Nephron (organoid): Measurements from ENCODE around the gene MRPL47.

Experiments used
- H3K27ac Mint-ChIP-seq, 3 experiments: 2 replicates each; pipeline ENCODE4 v1.8.0; 2020; ENCODE audit warnings: mixed read lengths in 3 of 3, mild to moderate bottlenecking in 2 of 3, moderate library complexity in 1 of 3
- H3K27me3 Mint-ChIP-seq: 2 replicates; pipeline ENCODE4 v1.8.0; 2021; ENCODE audit warnings: low read depth, mild to moderate bottlenecking, moderate library complexity, mixed read lengths
- H3K36me3 Mint-ChIP-seq: 2 replicates; pipeline ENCODE4 v1.8.0; 2020; ENCODE audit warnings: low read depth, mixed read lengths
- H3K4me1 Mint-ChIP-seq: 2 replicates; pipeline ENCODE4 v1.8.0; 2020; ENCODE audit warnings: mixed read lengths
- H3K4me3 Mint-ChIP-seq, 3 experiments: 2 replicates each; pipeline ENCODE4 v1.8.0; 2020; ENCODE audit warnings: mild to moderate bottlenecking in 3 of 3, mixed read lengths in 3 of 3, moderate library complexity in 2 of 3
- H3K9me3 Mint-ChIP-seq: 2 replicates; pipeline ENCODE4 v1.8.0; 2020; ENCODE audit warnings: mixed read lengths
- CTCF ChIP-seq, 3 experiments: fragments of 200-600 bp; sonication (generic); IDR thresholded peaks; one replicate each; pipeline ENCODE4 v1.5.0; 2021; ENCODE audit warnings: antibody characterized with exemption in 3 of 3; ENCODE audit not compliant: unreplicated experiment in 3 of 3

MRPL47 gene

DNA sequence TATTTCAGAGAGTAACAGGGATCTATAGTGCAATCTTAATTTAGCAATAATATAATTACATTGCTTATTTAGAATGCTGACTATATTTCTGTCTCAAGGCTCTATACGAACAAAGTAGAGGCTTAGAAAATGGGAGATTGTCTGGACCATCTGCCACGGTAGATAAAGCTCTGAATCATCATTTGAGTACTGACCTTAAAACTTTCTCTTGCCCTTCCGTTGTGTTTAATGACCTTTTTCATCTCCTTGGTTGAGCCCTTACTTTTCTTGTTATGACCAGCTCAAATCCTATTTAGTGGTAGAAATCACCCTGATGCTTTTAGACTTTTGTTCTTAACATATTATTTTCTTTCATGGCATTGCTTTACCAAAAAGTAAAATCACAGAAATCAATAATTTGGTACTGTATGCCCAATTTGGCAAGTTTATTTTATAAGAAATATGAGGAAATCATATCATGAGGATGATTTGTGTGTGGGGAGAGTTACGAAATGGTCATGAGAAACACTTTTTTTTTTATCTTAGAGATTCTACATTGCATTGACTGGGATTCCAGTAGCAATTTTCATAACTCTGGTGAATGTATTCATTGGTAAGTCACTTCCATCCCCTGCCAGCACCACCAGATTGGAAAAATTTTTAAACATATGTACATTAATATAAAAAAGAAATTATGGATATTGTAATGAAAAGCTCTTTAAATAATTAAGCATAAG is 11.2 kb upstream of the MRPL47 start:
- Mint-ChIP-seq H3K4me1 (no peaks in the 10 kb centered on the region), H3K36me3 (peaks cover 48% of the 10 kb centered on the region), H3K27me3 (no peaks in the 10 kb centered on the region), H3K4me3 (no peak overlapping the region), H3K9me3 (peaks cover 5% of the 10 kb centered on the region), H3K27ac (no peak overlapping the region)
- TF ChIP-seq CTCF (IDR thresholded peaks at IDR 0.05; ENCODE audit: unreplicated experiment in 3 of 3): no peak

- peaks cover 36% of the 10 kb centered on the region for H3K36me3 Mint-ChIP-seq
- TF ChIP-seq CTCF (IDR thresholded peaks at IDR 0.05; ENCODE audit: unreplicated experiment in 3 of 3): no peak
- no peak overlapping the region for H3K4me3 Mint-ChIP-seq
- H3K27me3 Mint-ChIP-seq: no peaks in the 10 kb centered on the region
- no peaks in the 10 kb centered on the region for H3K4me1 Mint-ChIP-seq
- no peak overlapping the region for H3K27ac Mint-ChIP-seq
- H3K9me3 Mint-ChIP-seq: peaks cover 2% of the 10 kb centered on the region
Measured at GRCh38 chr3:179613807-179614206, 9.4 kb upstream of the MRPL47 start.

- no peak overlapping the region for H3K27ac Mint-ChIP-seq
- H3K9me3 Mint-ChIP-seq: no peaks in the 10 kb centered on the region
- H3K27me3 Mint-ChIP-seq: no peaks in the 10 kb centered on the region
- no peak for TF ChIP-seq CTCF (IDR thresholded peaks at IDR 0.05; ENCODE audit: unreplicated experiment in 3 of 3)
- H3K4me3 Mint-ChIP-seq: no peak overlapping the region
- H3K4me1 Mint-ChIP-seq: peaks cover 12% of the 10 kb centered on the region
- peaks cover 16% of the 10 kb centered on the region for H3K36me3 Mint-ChIP-seq
Measured at GRCh38 chr3:179610066-179610465, 5.6 kb upstream of the MRPL47 start.

DNA sequence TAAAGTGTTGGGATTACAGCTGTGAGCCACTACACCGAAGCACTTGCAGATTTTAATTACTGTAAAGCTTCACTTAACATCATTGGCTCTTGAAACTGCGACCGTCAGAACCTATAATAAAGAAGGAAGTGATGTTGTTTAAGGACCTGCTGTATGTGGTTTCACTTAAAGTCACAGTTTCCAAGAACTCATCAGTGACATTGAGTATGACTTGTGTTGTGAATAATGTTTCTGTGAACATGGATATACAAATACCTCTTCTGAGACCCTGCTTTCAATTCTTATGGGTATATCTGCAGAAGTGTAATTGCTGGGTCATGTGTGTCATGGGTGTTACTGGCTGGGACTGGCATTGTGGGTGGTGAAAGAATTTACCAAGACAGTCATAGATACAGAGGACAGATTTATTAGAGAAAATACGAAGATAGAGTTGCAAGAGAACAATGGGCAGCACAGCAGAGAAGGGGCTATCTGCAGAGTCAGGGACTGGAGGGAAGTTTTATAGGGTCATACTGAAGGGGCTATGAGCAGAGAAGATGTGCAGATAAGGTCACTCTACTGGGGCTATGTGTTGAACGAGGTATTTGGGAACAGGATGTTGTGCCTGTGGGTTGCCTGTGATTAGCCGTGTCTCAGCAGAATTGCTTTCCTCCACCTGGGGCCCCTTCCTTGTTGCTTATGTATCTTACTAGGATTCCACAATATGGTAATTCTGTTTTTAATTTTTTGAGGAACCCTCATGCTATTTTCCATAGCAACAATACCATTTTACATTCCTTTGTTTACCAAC is 4.7 kb upstream of the MRPL47 start:
- Mint-ChIP-seq H3K27ac (no peak overlapping the region), H3K9me3 (no peaks in the 10 kb centered on the region), H3K36me3 (peaks cover 16% of the 10 kb centered on the region), H3K27me3 (no peaks in the 10 kb centered on the region), H3K4me3 (no peak overlapping the region), H3K4me1 (peaks cover 22% of the 10 kb centered on the region)
- TF ChIP-seq CTCF (IDR thresholded peaks at IDR 0.05; ENCODE audit: unreplicated experiment in 3 of 3): no peak

DNA sequence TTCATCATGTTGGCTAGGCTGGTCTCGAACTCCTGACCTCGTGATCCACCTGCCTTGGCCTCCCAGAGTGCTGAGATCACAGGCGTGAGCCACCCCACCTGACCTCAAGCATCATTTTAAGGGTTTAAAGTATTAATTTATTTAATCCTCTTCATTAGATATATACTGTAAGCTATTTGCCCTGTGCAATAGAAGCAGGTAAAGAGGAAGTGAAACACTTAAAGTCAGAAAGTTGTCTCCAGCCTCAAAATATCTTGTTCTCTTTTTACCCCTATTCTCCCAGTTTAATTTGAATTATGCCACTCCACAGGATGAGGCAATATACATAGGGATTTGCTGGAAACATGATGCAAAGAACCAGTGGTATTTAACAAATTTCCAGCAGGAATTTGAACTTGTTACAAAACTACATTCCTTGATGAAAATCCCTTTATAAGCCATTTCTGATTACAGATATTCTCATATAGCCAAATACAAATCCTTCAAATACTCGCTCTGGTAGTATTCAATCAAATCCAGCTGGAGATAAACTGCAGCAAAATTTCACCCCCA is 2.2 kb upstream of the MRPL47 start:
- Mint-ChIP-seq H3K9me3 (no peaks in the 10 kb centered on the region), H3K27me3 (no peaks in the 10 kb centered on the region), H3K4me1 (peaks cover 24% of the 10 kb centered on the region), H3K27ac (peak overlapping the region in 1 of 3 experiments; percentile 46), H3K36me3 (peaks cover 16% of the 10 kb centered on the region), H3K4me3 (peak overlapping the region; percentile 65 to 84 (median 82))
- TF ChIP-seq CTCF (IDR thresholded peaks at IDR 0.05; ENCODE audit: unreplicated experiment in 3 of 3): no peak
